HL-60/S4 (cell line): ENCODE measurements around the gene TSPAN11.

Source experiments
- in situ Hi-C: fragments of 300-500 bp; cut with MboI; formaldehyde crosslinking; loops from 2 replicates; pipeline ENCODE4 v1.14.3; 2022; ENCODE audit warnings: low sequenced_read_pairs

TSPAN11 gene

DNA sequence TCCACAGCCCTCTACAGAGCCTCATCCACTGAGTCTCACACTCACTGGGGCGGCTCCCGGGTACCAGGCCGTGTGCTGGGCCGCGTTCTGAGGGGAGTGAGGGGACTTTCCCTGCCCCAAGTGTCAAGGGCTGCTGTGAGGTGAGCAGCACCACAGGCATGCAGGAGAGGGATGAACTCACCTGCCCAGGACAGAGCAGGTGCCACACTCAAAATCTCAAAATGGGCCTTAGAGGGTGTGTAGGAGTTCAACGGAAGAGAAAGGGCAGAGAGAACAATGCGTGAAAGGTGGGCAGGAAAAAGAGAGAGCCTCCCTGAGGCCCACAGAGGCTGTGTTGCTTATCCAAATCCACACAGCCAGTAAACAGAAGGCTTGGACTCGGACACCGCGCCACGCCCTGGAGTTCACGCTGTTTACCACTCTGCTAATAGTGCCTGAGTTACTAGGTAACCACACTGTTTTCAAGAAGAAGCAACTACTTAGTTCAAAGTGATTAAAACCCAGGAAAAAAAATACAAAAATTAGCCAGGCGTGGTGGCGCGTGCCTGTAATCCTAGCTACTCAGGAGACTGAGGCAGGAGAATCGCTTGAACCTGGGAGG lies 32.7 kb downstream of the TSPAN11 start:
- in situ Hi-C loops, result no loop called here

DNA sequence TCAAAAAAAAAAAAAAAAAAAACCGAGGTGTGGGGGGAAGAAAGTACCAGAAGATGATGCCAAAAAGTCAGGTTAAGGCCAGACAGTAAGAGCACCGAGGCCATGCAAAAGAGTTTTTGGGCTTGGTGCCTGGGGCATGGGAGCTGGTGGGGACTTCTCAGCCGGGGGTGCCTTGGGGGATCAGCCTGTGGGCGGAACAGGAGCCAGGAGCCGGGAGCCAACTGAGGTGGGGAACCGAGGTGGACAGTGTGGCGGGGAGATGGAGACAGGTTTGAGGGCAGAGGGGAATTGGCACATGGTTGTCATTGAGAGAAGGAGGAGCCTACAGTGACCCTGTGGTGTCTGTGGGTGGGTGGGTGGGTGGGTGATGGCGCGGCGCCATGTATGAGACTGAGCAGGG lies 33.2 kb downstream of the TSPAN11 start:
- in situ Hi-C loops, result no loop called here

DNA sequence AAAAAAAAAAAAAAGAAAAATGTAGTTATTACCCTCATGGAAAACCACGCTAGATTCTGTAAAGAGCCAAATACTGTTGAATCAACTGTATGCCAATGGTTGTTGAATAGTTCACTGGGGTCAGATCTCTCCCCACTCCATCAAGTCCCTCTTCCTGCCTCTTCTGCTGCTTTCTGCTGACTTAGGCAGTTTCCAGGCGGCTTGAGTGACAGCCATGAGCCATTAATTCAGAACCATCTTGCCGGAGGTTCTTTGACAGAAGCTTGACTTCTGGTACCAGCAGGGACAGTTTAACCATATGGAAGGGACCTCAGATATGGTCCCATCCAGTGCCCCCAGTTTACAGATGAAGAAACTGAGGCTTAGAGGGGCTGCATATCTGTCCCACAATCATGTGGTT lies 34.5 kb downstream of the TSPAN11 start:
- in situ Hi-C loops, result no loop called here

DNA sequence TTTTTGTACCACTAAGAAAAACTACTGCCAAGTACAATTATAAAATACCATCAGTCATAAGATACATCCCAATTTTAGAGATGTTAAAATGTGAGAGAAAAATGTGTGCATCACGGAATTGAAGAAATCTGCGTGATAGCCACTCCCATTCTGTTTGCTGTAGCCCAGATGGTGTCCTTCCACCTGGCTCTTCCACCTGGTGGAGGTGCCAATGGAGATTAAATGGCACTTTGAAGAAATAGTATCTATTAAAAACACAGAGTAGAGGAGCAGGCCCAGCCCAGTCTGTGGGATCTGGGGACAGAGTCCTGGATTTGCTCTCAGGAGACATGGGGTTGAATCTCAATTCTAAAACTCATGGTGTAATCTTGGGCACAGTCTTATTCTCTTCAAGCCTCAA lies 35.5 kb downstream of the TSPAN11 start:
- in situ Hi-C loops, result no loop called here

DNA sequence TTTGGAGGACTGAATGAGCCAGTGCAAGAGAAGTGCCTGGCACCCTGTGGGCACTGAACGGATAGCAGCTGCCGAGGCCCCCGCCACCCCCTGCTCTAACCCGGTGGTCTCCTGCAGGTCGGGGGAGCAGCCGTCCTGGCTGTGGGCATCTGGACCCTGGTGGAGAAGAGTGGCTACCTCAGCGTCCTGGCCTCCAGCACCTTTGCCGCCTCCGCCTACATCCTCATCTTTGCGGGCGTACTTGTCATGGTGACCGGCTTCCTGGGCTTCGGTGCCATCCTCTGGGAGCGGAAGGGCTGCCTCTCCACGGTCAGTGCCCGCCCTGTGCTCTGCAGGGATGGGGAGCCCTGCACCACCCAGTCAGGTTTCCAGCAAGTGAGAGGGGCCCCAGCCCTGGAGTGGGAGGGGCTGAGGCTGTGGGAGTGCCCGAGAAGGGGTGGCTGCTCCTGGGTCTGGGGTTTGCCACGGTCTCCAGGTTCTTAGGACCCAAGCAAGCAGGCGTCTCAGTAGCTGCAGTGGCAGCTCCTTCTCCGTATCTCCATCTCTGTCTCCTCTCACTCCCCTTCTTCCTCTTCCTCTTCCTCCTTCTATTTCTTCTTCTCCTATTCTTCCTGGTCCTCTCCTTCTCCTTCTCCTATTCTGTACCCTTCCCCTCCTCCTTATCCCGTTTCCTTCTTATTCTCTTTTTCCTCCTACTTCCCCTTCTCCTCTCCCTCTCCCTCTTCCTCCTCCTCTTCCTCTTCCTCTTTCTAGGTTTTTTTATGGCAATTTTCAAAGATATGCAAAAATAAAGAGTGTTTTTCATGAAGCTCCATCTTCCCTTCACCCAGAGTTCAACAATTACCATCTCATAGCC lies 37.4 kb downstream of the TSPAN11 start:
- in situ Hi-C loops, result no loop called here

DNA sequence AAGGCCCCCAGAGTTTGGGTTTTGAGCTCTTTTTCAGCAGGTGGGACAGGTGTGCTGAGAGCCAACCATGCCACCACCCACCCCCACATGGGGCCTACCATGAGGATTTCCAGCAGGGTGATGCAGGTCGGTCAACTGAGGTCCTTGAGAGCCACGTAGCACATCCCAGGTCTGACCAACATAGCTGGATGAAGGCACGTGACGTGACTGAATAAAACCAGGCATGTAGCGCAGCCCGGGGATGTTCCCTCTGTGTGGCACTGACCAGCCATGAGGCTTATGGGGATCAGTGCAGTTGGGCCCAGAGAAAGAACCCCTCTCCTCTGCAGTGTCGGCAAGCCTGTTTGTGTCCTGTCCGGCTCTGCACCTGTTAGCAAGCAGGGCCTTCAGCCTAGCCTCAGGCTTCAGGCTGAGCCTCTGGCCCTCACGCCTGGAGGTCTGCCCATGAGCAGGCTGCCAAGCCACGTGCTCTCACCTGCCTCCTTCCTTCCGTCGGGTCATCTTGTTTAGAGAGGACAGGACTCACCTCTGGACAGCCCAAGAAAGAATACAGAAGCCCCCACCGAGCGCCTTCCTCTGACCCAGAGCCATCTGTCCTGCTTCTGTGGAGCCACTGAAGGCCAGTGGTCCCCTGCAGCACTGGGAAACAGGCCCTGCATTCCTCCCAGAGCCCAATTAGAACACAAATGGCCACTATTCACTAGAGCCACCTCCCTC lies 38.5 kb downstream of the TSPAN11 start:
- in situ Hi-C loops, result no loop called here

DNA sequence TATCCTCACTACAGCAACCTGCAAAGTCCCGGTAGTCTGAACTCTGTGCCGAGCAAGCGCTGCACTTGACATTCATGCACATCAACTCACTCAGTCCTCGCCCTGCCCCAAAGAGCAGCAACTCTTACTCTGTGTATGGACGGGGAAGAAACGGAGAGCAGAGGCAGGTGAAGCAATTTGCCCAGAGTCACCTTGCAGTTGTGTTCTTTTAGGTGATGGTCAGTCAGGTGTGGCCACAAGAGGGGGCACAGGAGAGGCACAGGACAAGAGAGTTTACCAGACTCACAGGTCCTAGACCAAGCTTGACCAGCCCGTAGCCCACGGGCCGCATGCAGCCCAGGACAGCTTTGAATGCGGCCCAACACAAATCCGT lies 39.1 kb downstream of the TSPAN11 start:
- in situ Hi-C loops, result no loop called here

DNA sequence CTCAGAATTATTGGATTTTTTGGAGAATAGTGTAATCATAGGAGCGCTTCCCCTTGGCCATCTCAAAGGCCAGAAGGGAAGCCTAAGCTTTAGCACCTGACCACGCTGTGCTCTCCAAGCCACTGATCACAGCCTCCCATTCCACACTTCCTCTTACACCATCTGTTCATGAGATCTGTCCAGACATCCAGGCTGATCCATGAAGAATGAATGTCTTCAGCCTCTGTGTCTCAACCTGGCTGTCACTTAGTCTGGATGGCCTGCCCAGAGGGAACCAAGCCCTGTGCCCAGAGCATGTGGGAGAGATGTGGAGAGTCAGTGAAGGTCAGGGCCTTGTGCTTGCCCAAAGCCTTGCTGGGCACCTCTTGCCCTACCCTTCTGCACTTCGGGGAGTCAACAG lies 40.5 kb downstream of the TSPAN11 start:
- in situ Hi-C loops, result no loop called here

DNA sequence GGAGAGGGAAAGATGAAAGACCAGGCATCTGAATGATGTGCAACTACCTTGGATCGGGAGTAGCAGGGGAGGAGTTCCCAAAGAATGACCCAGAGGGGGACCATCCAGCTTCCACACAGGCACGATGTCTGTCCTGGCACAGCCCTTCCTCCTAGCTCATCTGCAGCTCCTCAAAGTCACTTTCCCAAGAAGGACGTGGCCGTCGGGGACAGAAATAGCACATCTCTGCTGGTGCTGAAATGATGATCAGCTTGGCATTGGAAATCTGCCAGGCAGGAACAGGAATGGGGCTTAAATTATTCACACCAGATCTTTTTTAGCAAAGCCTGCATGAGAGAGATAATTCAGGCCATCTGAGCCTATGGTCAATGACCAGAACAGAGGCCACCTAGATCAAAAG lies 41.7 kb downstream of the TSPAN11 start:
- in situ Hi-C loops, result no loop called here

DNA sequence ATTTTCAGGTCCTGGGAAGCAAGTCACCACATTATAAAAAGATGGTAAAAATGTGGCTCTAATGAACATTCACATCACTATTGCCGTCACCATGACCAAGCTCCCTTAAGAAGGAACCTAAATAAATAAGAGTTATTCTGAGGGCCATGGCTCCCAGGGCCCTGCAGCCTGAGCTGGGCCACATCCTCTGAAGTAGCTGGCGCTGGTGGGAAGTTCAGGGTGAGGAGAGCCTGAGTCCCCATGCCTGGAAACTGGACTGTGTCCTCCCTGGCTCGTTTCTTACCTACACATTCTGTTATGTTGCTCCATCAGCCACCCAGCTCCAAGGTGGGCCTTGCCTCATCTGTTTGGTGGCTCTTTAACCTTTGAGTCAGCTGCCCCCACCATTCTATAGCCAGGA lies 42.5 kb downstream of the TSPAN11 start:
- in situ Hi-C loops, result no loop called here

DNA sequence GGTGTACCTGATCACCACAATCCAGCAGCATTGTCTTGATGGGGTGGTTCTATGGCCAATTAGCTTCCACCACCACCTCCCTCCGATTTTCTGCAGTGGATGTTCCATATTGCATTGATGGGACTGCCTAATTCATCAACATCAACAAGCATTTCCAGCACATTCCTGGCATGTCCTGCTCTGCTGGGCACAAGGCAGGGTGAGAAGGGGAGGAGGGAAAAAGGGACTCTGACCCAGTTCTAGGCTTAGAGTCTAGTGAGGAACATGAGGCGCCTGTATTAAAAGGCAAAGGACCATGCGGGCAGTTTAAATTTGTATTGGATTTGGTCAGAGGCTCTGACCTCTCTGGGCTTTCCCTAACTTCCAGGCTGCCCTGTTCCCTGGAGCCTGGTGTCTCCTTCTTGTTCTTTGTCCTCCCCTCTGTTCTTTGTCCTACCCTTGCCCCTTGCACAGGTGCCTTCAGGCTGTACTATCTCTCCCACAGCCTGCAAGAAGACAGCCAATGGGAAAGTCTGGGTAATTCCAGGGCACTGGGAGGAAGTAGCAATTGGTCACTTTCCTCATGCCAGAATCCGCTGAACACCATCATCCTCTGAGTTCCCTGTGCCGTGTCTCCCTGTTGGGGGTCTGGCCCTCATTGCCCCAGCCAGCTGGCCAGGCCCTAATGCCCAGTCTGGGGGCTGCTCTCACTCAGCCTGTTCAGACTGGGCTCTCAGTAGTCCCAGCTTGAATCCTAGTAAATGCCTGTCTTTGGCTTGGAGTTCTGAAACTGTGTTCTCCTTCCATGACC lies 43.3 kb downstream of the TSPAN11 start:
- in situ Hi-C loops, result no loop called here

DNA sequence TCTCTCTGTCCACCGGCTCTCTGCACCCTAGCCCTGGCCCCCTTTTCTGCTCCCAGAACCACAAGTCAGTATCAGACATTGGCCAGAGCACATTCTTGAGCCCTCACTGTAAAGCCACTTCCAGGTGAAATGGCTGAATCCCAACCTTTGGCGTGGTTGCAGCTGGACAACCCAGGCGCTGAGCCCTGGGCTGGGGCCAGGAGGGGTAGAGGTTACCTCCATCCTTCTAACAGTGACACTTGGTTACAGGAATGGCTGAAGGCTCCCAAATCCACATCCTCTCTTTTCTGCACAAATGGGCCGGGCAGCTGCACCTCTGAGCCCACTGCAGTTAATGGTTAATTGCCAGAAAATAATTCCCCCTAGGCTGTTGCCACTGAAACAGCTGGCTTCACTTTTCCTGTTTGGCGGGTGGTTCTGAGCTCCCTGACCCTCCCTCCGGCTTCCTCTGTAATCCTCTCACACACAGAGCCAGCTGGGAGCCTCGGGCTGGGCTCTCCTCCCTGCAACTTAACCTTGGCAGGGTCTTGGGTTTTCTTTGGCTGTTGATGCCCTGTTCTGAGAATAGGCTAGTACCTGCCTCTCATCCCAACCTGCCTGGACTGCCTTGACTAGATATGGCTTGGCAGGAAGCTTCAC lies 44.1 kb downstream of the TSPAN11 start:
- in situ Hi-C loops, result no loop called here

DNA sequence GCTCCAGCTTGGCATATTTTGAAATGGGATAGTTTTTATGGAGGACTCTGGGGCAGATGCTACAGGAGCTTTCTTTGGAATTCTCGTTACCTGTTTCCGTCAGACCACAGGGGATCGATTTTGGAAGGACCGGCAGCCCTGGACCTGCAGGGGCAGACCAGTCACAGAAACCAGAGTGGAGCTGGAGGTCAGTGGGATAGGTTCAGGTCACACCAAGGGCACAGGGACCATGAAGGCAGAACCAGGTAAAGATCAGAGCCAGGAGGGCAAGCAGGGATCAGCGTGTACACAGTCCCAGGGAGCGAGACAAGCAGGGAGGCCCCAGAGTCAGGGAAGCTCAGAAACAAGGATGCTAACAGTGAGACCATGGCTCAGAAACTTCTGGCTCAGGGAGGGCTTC lies 45.5 kb downstream of the TSPAN11 start:
- in situ Hi-C loops, result no loop called here

DNA sequence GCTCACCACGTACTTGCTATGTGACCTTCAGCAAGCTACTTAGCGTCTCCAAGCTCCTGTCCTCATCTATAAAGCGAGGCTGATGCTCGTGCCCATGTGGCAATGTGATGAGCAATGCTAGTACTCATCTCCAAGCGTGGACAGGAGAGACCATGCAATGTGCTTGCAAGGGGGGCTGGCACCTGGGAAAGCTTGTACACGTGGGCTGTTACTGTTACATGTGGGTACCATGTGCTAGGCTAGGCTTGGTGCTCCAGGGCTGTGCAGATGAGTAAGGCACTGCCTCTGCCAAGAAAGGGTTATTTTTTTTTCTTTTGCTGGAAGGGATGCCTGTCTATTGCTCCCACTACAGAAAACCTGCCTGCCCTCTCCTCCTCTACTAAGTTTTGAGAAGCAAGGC lies 46.6 kb downstream of the TSPAN11 start:
- in situ Hi-C loops, result no loop called here

DNA sequence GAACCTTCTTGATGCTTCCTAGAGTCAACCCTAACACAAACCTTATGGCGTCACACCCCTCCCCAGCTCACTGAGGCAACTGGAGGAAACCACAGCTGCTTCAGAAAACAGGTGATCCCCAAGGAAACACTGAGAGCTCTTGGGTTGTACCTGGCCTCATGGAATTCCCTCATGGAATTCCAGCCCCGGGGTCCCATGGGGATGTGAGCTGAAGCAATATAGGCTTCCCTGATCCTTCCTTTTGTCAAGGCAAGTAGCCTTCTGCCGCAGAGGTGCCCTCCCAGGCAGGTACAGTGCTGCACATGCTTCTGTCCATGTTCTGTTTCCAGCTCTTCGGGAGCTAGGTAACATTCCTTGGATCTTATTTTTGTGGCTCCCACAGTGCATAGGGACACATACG lies 47.3 kb downstream of the TSPAN11 start:
- in situ Hi-C loops, result no loop called here

DNA sequence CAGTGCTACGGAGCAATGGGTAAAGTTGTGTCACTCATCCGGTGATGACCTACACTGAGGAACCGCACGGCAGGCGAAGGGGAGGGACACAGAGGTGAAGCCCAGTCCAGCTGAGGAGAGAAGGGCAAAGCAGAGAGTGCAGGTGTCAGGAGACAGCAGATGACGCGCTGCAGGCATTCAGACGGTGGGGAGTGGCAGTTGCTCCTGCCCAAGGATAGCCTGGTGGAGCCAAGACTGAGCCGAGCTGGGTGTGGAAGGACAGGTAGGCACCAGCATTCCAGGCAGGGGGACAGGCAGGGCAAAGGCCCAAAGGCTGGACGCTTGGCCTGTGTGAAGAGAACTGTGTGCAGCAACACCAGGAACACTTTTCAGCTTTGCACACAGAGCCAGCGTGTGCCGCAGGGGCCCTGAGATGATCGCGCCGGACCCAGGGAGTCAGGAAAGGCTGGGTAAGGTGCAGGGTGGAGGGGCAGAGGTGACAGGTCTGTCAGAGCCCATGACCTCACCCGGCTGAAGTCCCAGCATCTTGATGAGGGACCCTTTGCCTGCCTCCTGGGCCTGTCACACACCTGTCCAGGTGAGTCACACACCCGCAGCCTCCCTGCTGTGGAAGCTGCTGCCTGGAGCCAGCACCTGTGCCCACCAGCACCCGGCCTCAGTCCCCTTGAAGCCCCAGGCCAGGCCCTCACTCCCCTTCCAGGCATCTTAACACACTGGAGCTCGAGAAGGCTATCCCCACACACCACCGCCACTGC lies 48.4 kb downstream of the TSPAN11 start:
- in situ Hi-C loops, result no loop called here

DNA sequence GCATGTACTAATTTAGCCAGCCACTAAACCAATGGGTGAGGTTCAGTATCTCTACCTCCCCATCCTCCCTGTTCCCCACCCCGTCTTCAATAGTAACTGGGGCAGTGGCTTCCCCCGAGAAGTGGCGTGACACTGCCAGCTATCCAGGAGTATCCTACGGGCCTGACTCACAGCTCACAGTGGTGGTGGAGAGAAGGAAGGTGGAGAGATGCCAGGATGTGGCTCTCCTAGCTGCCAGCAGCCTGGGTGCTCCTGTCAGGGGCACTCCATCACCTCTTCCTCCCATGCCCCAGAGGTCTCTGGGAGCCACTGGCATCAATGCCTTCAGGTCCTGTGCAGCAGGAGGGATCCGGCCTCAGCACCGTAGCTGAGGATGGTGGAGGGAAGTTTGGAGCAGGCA lies 49.0 kb downstream of the TSPAN11 start:
- in situ Hi-C loops, result no loop called here

DNA sequence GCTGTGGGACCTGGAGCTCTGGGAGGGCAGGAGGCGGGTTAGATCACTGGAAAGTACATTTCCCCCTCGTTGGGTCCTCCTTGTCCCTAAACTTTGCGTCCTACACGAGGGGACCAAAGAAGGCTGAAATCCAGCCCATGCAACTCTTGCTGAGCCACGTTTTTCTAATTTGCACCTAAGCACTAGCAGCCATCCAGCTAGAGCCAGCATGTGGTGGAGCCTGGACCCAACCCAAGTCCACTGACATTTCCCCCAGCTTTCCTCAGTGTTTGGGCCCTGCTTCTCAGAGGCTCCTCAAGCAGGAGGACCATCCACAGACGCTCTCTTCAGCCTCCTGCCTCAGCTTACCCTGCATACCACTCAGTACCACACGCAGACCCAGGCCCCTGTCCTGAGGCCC lies 49.7 kb downstream of the TSPAN11 start:
- in situ Hi-C loops, result no loop called here

DNA sequence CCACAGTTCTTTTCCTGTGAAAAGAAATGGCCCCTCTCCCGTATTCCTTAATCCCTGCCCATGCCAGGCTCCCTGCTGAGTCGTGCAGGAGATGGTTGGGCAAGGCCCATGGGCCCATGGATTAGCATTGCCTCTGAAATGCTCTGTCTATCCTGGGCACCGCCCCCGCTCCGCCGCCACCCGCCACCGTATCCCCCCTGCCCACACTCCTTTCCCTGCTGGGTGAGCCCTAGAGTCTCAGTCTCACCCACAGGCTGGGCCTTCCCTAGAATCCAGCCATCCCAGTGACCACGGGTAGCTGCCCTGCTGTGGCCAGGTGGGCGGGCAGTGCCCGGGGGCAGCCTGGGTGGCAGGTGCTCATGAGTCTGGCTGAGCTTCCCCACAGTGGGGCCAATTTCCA lies 50.6 kb downstream of the TSPAN11 start:
- in situ Hi-C loops, result no loop called here
